ENCODE data around the gene SCYGR5.

SCYGR5 gene

DNA sequence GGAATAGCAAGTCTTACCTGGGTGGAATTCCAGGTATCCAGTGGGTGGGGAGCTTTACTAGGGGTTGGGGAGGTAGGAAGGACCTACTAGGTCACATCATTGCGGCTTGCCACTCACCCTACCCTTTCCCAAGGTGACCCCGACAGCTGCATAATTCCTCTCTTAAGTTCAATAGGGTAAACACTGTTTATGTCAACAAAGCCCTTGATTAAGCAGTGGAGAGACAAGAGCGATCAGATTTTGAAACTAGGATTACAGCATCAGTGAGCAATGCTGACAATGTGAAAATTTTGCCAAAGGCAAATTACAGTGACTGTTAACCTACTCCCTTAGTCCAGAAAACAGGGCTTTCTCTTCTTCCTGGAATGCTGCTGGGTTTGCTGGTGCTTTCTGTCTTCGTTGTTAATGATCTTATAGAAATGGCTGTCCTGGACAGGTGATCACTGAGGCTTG is 36.7 kb downstream of the SCYGR5 start:
- TF ChIP-seq, protein P1, sequence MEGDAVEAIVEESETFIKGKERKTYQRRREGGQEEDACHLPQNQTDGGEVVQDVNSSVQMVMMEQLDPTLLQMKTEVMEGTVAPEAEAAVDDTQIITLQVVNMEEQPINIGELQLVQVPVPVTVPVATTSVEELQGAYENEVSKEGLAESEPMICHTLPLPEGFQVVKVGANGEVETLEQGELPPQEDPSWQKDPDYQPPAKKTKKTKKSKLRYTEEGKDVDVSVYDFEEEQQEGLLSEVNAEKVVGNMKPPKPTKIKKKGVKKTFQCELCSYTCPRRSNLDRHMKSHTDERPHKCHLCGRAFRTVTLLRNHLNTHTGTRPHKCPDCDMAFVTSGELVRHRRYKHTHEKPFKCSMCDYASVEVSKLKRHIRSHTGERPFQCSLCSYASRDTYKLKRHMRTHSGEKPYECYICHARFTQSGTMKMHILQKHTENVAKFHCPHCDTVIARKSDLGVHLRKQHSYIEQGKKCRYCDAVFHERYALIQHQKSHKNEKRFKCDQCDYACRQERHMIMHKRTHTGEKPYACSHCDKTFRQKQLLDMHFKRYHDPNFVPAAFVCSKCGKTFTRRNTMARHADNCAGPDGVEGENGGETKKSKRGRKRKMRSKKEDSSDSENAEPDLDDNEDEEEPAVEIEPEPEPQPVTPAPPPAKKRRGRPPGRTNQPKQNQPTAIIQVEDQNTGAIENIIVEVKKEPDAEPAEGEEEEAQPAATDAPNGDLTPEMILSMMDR (conservative IDR thresholded peaks at IDR 0.05; ENCODE audit: control insufficient read depth, insufficient read depth, low read depth, low read length): no peak
- DNase-seq (ENCODE audit: low read depth): peak; percentile 61
- H3K4me3 ChIP-seq (ENCODE audit: control insufficient read depth, low read depth, low read length): no peak overlapping the region

DNA sequence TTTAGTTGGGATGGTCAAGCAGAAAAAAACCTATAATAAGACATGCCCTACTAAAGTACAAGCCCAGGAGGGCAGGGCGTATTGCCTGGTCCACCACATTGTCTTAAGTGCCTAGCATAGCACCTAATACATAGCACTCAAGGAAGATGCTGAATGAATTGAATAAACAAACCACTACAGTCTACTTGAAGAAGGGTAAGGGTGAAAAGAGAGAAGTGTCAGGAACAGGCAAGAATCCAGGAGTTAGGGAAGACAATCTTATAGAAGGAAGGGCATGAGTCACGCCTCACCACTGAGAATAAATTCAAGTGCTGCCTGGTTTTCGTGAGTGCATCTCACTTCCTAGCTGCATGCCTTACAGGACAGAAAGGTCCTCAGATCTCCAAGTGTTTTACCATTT is 37.4 kb downstream of the SCYGR5 start:
- DNase-seq (ENCODE audit: low read depth): peak; percentile 79
- no peak overlapping the region for H3K4me3 ChIP-seq (ENCODE audit: control insufficient read depth, low read depth, low read length)
- TF ChIP-seq, protein P1 (conservative IDR thresholded peaks at IDR 0.05; ENCODE audit: control insufficient read depth, insufficient read depth, low read depth, low read length): no peak

DNA sequence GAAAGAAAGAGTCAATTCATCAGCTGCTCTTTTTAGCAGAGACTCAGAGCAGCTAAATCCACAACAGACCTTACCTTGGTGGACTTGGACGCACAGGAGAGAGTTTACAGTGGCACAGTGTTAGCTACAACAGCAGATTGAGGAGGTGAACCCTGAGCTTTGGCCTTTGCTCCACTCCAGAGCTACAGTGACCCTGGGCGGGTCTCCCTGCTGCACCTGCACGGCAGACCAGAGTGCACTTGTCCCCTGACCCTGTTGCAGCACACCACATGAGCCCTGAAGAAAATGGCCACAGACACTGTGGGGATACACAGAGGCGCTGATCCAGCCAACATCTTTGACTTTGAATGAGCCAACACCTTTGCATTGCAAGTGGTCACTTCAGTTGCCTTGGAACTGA is 40.3 kb downstream of the SCYGR5 start:
- no peak overlapping the region for H3K4me3 ChIP-seq (ENCODE audit: control insufficient read depth, low read depth, low read length)
- TF ChIP-seq, protein P1 (conservative IDR thresholded peaks at IDR 0.05; ENCODE audit: control insufficient read depth, insufficient read depth, low read depth, low read length): no peak
- DNase-seq (ENCODE audit: low read depth): no peak

DNA sequence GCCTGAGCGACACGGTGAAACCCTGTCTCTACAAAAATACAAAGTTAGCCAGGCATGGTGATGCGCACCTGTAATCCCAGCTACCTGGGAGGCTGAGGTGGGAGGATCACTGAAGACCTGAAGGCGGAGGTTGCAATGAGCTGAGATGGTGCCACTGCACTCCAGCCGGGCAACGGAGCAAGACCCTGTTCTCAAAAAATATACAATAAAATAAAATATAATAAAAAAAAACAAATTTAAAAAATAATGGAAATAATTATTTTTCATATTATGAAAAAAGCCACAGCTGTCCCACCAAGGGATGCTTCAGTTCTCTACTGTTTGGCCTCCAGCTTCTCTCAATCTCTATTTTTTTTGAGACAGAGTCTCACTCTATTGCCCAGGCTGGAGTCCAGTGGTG is 40.8 kb downstream of the SCYGR5 start:
- TF ChIP-seq, protein P1 (conservative IDR thresholded peaks at IDR 0.05; ENCODE audit: control insufficient read depth, insufficient read depth, low read depth, low read length): no peak
- H3K4me3 ChIP-seq (ENCODE audit: control insufficient read depth, low read depth, low read length): no peak overlapping the region
- DNase-seq (ENCODE audit: low read depth): no peak

DNA sequence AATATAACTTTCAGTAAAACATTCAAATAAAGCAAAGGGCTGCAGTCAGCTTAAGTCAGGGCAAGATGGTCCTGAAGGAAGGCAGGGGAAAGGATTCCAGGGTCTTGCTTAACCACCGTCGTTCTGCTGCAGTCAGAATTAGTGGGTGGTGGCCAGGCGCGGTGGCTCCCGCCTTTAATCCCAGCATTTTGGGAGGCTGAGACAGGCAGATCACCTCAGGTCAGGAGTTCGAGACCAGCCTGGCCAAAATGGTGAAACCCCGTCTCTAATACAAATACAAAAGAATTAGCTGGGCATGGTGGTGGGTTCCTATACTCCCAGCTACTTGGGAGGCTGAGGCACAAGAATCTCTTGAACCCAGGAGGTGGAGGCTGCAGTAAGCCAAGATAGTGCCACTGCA is 44.4 kb downstream of the SCYGR5 start:
- TF ChIP-seq, protein P1 (conservative IDR thresholded peaks at IDR 0.05; ENCODE audit: control insufficient read depth, insufficient read depth, low read depth, low read length): no peak
- H3K4me3 ChIP-seq (ENCODE audit: control insufficient read depth, low read depth, low read length): no peak overlapping the region
- no peak for DNase-seq (ENCODE audit: low read depth)

DNA sequence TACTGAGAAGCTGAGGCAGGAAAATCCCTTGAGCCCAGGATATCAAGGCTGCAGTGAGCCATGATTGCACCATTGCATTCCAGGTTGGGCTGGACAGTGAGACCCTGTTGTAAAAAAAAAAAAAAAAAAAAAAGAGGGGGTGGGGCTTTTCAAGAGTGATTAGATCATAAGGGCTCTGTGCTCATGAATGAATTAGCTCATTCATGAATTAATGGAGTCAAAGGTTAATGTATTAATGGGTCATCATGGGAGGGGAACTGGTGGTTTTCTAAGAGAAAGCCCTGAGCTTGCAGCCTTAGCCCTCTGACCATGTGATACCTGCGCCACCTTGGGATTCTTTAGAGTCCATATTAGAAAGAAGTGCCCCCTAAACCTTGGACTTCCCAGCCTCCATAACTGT is 46.7 kb downstream of the SCYGR5 start:
- DNase-seq (ENCODE audit: low read depth): peak; percentile 3
- TF ChIP-seq, protein P1 (conservative IDR thresholded peaks at IDR 0.05; ENCODE audit: control insufficient read depth, insufficient read depth, low read depth, low read length): no peak
- H3K4me3 ChIP-seq (ENCODE audit: control insufficient read depth, low read depth, low read length): no peak overlapping the region

DNA sequence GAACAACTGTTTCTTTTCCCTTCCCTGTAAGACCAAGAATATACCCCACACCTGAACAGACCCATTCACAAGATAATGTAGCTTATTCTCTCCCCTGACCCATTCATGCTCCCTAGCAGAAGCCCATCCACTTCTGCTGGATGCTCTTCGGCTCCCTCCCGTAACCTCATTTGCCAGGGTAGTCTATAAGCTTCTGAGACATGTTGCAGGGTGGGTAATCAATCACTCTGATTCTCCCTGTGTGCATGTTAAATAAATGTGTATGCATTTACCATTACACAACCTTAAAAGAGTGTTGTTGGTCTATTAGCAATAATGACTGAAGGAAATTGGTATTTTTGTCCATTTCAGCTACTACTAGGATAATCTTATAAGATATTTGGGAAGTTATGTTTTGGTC is 49.9 kb downstream of the SCYGR5 start:
- no peak overlapping the region for H3K4me3 ChIP-seq (ENCODE audit: control insufficient read depth, low read depth, low read length)
- DNase-seq (ENCODE audit: low read depth): no peak
- TF ChIP-seq, protein P1 (conservative IDR thresholded peaks at IDR 0.05; ENCODE audit: control insufficient read depth, insufficient read depth, low read depth, low read length): no peak
